Measurements from ENCODE around the gene MAN1A2. TPM values are rescaled to one million over a fixed set of nuclear protein-coding genes. Genes with fewer than 3 reads are reported as not detected.

The MAN1A2 gene
- total and polyA plus RNA-seq, 4 donors: 6.4 to 56.3 (median 25.3) TPM

DNA sequence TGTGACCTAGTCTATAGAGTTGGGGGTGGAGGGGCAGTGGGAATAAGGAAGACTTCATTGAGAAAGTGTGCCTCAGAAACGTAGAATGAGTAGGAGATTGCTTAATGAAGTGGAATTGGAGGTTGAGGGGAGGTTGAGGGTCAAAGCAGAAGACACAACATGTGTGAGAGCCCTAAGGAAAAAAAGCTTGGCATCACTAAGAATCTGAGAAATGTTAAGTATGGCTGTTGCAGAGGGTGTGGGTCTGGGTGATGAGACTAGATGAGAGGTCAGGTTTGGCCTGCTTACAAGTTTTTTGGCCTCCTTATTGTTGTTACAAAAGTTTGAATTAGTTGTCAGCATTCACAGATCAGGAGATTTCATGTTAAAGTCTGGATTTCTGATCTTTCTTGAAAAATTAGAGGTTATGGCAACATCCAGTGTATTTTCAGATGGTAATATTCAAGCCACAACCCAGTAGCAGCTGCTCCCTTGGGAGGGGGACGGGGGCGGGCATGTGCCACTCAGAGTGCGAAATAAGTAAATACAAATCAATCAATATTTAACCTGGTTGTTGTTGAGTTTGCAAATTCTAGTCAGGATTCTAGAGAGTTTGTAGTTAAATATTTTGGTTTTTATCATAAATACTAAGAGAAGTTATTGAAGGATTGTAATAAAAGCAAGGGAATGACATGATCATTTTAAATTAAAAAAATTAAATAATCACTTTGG is 4.3 kb downstream of the MAN1A2 start:
- Histone ChIP-seq H3K9ac (ENCODE audit: insufficient read depth in 1 of 2, low read length in 2 of 2) (no peak overlapping the region), H3K36me3 (ENCODE audit: control insufficient read depth in 4 of 4, insufficient read depth in 4 of 4, low read length in 4 of 4) (no peaks in the 10 kb centered on the region), H3K4me1 (ENCODE audit: control insufficient read depth in 5 of 5, insufficient read depth in 5 of 5, low read length in 5 of 5) (peaks cover 0 to 34% (median 3%) of the 10 kb centered on the region in 5 donors)

GRCh38 chr1:117372863-117373412 is 5.7 kb downstream of the MAN1A2 start:
- H3K4me3 ChIP-seq: no peak overlapping the region
- H3K9ac ChIP-seq (ENCODE audit: insufficient read depth in 1 of 2, low read length in 2 of 2): no peak overlapping the region
- DNase-seq: no peak
- H3K36me3 ChIP-seq (ENCODE audit: control insufficient read depth in 4 of 4, insufficient read depth in 4 of 4, low read length in 4 of 4): no peaks in the 10 kb centered on the region
- H3K9me3 ChIP-seq (ENCODE audit: control insufficient read depth in 4 of 4, insufficient read depth in 3 of 4, low read length in 3 of 4): no peaks in the 10 kb centered on the region
- no peak overlapping the region for H3K27ac ChIP-seq (ENCODE audit: low read depth in 1 of 2, low read length in 1 of 2)
- no peak for TF ChIP-seq CTCF (IDR thresholded peaks at IDR 0.05; ENCODE audit: control extremely low read depth, extremely low read depth)
- ATAC-seq (ENCODE audit: insufficient read depth, low FRiP score): no peak
- 92 to 93% methylated on average over 5 of the region's 5 CpGs for WGBS, 2 donors
- no peaks in the 10 kb centered on the region for H3K27me3 ChIP-seq (ENCODE audit: control insufficient read depth in 3 of 3, insufficient read depth in 3 of 3, low read length in 2 of 3)
- H3K4me1 ChIP-seq (ENCODE audit: control insufficient read depth in 5 of 5, insufficient read depth in 5 of 5, low read length in 5 of 5): peaks cover 0 to 34% (median 3%) of the 10 kb centered on the region in 5 donors

More for the DNA sequence above, 4.3 kb downstream of the MAN1A2 start:
- no peaks in the 10 kb centered on the region for H3K27me3 ChIP-seq (ENCODE audit: control insufficient read depth in 3 of 3, insufficient read depth in 3 of 3, low read length in 2 of 3)
- H3K9me3 ChIP-seq (ENCODE audit: control insufficient read depth in 4 of 4, insufficient read depth in 3 of 4, low read length in 3 of 4): no peaks in the 10 kb centered on the region
- no peak overlapping the region for H3K27ac ChIP-seq (ENCODE audit: low read depth in 1 of 2, low read length in 1 of 2)
- TF ChIP-seq CTCF (IDR thresholded peaks at IDR 0.05; ENCODE audit: control extremely low read depth, extremely low read depth): no peak
- DNase-seq (no peak), ATAC-seq (ENCODE audit: insufficient read depth, low FRiP score) (no peak)
- WGBS, 2 donors: 72 to 83% methylated on average over 4 of the region's 4 CpGs
- no peak overlapping the region for H3K4me3 ChIP-seq

DNA sequence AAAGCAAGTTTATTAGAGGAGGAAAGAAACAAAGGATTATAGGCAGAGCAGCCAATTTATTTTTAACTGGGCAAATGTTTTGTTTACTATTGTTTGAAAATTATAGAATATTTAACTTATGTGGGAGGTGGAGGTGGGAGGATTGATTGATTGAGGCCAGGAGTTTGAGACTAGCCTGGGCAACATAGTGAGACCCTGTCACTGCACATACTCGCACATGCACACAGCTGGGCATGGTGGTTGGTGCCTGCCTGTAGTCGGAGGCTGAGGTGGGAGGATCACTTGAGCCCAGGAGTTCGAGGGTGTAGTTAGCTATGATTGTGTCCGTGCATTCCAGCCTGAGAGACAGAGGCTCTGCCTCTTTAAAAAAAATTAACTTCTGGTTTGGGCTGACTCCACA is 6.7 kb downstream of the MAN1A2 start:
- DNase-seq (no peak), ATAC-seq (ENCODE audit: insufficient read depth, low FRiP score) (no peak)
- no peak overlapping the region for H3K4me3 ChIP-seq
- no peaks in the 10 kb centered on the region for H3K36me3 ChIP-seq (ENCODE audit: control insufficient read depth in 4 of 4, insufficient read depth in 4 of 4, low read length in 4 of 4)
- H3K4me1 ChIP-seq (ENCODE audit: control insufficient read depth in 5 of 5, insufficient read depth in 5 of 5, low read length in 5 of 5): peaks cover 0 to 27% (median 3%) of the 10 kb centered on the region in 5 donors
- TF ChIP-seq CTCF (IDR thresholded peaks at IDR 0.05; ENCODE audit: control extremely low read depth, extremely low read depth): no peak
- H3K27me3 ChIP-seq (ENCODE audit: control insufficient read depth in 3 of 3, insufficient read depth in 3 of 3, low read length in 2 of 3): no peaks in the 10 kb centered on the region
- H3K9me3 ChIP-seq (ENCODE audit: control insufficient read depth in 4 of 4, insufficient read depth in 3 of 4, low read length in 3 of 4): no peaks in the 10 kb centered on the region
- no peak overlapping the region for H3K9ac ChIP-seq (ENCODE audit: insufficient read depth in 1 of 2, low read length in 2 of 2)
- no peak overlapping the region for H3K27ac ChIP-seq (ENCODE audit: low read depth in 1 of 2, low read length in 1 of 2)
- 66 to 70% methylated on average over 4 of the region's 4 CpGs for WGBS, 2 donors

Data from lung (tissue), 12 donors.